ENCODE measurements around the gene SRRM2.

The SRRM2 gene

GRCh38 chr16:2810651-2811050 is 58.2 kb downstream of the SRRM2 start:
- DNase-seq (ENCODE audit: low spot score): no peak

GRCh38 chr16:2811703-2812471 is 59.4 kb downstream of the SRRM2 start:
- TF ChIP-seq, protein P1, sequence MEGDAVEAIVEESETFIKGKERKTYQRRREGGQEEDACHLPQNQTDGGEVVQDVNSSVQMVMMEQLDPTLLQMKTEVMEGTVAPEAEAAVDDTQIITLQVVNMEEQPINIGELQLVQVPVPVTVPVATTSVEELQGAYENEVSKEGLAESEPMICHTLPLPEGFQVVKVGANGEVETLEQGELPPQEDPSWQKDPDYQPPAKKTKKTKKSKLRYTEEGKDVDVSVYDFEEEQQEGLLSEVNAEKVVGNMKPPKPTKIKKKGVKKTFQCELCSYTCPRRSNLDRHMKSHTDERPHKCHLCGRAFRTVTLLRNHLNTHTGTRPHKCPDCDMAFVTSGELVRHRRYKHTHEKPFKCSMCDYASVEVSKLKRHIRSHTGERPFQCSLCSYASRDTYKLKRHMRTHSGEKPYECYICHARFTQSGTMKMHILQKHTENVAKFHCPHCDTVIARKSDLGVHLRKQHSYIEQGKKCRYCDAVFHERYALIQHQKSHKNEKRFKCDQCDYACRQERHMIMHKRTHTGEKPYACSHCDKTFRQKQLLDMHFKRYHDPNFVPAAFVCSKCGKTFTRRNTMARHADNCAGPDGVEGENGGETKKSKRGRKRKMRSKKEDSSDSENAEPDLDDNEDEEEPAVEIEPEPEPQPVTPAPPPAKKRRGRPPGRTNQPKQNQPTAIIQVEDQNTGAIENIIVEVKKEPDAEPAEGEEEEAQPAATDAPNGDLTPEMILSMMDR (IDR thresholded peaks at IDR 0.05; ENCODE audit: extremely low read depth, missing control alignments): no peak
- no peak for DNase-seq (ENCODE audit: low spot score)

More at GRCh38 chr16:2810651-2811050, 58.2 kb downstream of the SRRM2 start:
- TF ChIP-seq, protein P1 (IDR thresholded peaks at IDR 0.05; ENCODE audit: extremely low read depth, missing control alignments): no peak

- DNase-seq (ENCODE audit: low spot score): no peak
- TF ChIP-seq, protein P1 (IDR thresholded peaks at IDR 0.05; ENCODE audit: extremely low read depth, missing control alignments): no peak
These were observed 61.4 kb downstream of the SRRM2 start for GRCh38 chr16:2813771-2814221.

DNA sequence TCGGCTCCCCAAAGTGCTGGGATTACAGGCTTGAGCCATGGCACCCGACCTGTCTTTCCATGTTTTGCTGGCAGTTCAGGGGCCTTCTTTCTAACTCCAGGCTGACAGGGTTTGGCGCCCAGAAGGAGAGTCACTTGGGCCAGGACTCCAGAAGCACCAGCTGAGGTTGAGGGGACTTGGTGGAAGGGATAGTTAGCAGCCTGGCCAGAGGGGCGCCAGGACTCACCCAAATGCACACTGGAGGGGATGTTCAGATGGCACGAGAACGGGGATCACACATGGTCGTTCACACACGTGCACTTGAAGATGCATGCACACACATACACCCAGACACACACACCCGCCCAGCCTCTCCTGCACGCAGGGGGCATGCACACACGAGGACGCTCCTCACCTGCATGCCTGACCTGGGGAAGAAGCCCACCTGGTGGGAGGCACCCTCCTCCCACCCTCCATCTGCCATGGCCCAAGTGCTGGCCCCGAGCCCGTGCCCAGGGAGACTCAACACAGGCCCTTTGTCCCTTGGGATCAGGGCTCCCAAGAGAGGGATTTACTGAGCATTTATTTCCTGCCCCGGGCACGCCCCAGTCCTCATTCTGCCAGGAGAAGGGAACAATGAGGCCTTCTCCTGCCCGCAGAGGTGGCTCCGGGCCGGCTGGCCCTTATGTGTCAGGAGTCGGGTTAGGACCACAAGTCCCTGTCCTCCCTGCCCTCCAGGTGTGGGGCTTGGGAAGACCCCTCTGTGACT is 62.3 kb downstream of the SRRM2 start:
- TF ChIP-seq, protein P1 (IDR thresholded peaks at IDR 0.05; ENCODE audit: extremely low read depth, missing control alignments): no peak

DNA sequence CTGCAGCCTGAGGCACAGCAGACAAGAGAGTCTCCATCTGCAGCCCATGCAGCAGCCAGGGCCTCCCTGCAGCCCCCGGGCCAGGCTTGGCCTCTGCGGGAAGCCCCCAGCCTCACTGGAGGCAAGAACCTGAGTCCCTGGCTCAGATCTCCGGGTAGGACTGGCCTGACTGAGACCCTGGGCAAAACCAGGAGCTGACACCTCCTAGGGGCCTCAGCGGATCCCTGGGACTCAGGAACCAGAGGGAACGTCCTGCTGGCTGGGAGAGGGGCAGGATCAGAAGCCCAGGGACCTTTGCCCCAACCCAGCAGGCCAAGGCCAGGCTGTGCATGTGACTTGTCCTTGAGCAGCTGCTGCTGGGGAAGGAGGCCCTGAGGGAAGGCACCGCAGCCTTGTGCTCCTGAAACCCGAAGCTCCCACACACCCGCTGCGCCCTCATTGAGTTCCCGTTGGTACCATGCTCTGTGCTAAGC is 62.9 kb downstream of the SRRM2 start:
- TF ChIP-seq, protein P1 (IDR thresholded peaks at IDR 0.05; ENCODE audit: extremely low read depth, missing control alignments): no peak
- DNase-seq (ENCODE audit: low spot score): no peak

More for the DNA sequence above, 62.3 kb downstream of the SRRM2 start:
- no peak for DNase-seq (ENCODE audit: low spot score)

DNA sequence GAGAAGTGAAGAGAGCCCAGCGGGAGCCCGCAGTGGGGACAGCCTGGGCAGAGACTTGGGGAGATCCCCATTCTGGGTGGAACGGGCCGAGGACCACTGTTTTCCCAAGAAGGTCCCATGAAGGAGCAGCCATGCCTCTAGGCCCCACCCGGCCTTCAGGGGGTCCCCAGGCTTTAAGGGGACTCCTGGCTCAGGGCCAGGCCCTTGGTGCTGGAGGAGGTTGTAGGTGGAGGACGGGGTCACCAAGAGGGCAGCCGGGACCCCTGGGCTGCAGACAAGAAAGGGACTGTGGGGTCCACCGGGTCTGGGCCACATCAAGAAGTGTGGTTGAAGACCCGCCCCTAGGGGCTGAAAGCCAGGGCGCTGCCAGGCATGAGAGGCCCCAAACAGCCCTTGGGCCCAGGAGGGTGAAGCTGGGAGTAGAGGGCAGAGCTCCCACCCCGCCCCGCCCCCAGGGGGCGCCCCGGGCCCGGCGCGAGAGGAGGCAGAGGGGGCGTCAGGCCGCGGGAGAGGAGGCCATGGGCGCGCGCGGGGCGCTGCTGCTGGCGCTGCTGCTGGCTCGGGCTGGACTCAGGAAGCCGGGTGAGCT is 64.4 kb downstream of the SRRM2 start, which contains the start of gene PRSS21:
Gene PRSS21, plus strand, starts transcription at position 487 of the 589 bp plus-strand sequence. Its CDS starts 32 bp downstream, at position 519.
- no peak for DNase-seq (ENCODE audit: low spot score)
- TF ChIP-seq, protein P1 (IDR thresholded peaks at IDR 0.05; ENCODE audit: extremely low read depth, missing control alignments): no peak

Measured in GM20000 (cell line).